ENCODE data around the gene KIDINS220. TPM values are rescaled to one million over a fixed set of nuclear protein-coding genes. Genes with fewer than 3 reads are reported as not detected.

KIDINS220 gene
- total RNA-seq, 1 experiment from 2014 or later = 20.1 TPM

- H2AFZ ChIP-seq (ENCODE audit: low read depth, low read length, poor library complexity, severe bottlenecking) = no peak overlapping the region
- no peak overlapping the region for H3K4me2 ChIP-seq (ENCODE audit: low read length)
- POLR2A ChIA-PET = interaction anchor here (1.1 kb wide), 1 partner anchor 10 kb away, joined by 3 read pairs; no protein-coding TSS in a partner anchor
- H3K9me2 ChIP-seq (ENCODE audit: insufficient read depth) = no peaks in the 10 kb centered on the region
- CTCF ChIA-PET = no interaction called here
- no peak for TF ChIP-seq ZFX (IDR thresholded peaks at IDR 0.05)
- no peak for TF ChIP-seq SIN3A (IDR thresholded peaks at IDR 0.05; ENCODE audit: low read depth)
- no peak for TF ChIP-seq ZBTB33 (IDR thresholded peaks at IDR 0.05; ENCODE audit: extremely low read depth, insufficient replicate concordance, low read length)
- no peak for TF ChIP-seq POLR2A (IDR thresholded peaks at IDR 0.05; ENCODE audit: borderline replicate concordance, extremely low read depth, insufficient read depth, insufficient read length)
- no peak for TF ChIP-seq SP1 (IDR thresholded peaks at IDR 0.05; ENCODE audit: low read depth)
- no peak for TF ChIP-seq POLR2AphosphoS5 (IDR thresholded peaks at IDR 0.05; ENCODE audit: low read depth, low read length)
- TF ChIP-seq REST (IDR thresholded peaks at IDR 0.05; ENCODE audit: low read depth) = no peak
- no peak for TF ChIP-seq EZH2 (IDR thresholded peaks at IDR 0.05)
- no peak for TF ChIP-seq FOSL1 (IDR thresholded peaks at IDR 0.05; ENCODE audit: low read depth)
- no peak for TF ChIP-seq RAD21 (IDR thresholded peaks at IDR 0.05; ENCODE audit: low read depth)
- TF ChIP-seq JUND (IDR thresholded peaks at IDR 0.05) = no peak
- no peak for TF ChIP-seq SRF (IDR thresholded peaks at IDR 0.05; ENCODE audit: low read depth)
- TF ChIP-seq CBX3 (IDR thresholded peaks at IDR 0.05; ENCODE audit: low read depth) = no peak
- DNase-seq (ENCODE audit: low read depth, low spot score) (no peak), ATAC-seq (no peak)
- H3K27ac ChIP-seq (ENCODE audit: low read depth, low read length) = no peak overlapping the region
- H3K36me3 ChIP-seq (ENCODE audit: control insufficient read depth in 1 of 2, insufficient read depth in 2 of 2, low read length in 2 of 2) = no peaks in the 10 kb centered on the region
- no TSS peak for BruUV-seq (replicated peaks)
- H4K20me1 ChIP-seq (ENCODE audit: insufficient read depth) = no peaks in the 10 kb centered on the region
- peaks cover 5 to 11% of the 10 kb centered on the region in 2 experiments; a peak in 3 of 4 replicates for H3K4me1 ChIP-seq (ENCODE audit: control insufficient read depth in 1 of 2, insufficient read depth in 2 of 2, low read length in 2 of 2)
- peaks cover 38% of the 10 kb centered on the region for H3K79me2 ChIP-seq (ENCODE audit: insufficient read depth, low read length)
- no peak overlapping the region for H3K9ac ChIP-seq (ENCODE audit: low read length)
- intact Hi-C loops (cut with micrococcal nuclease) = no loop called here
- RAD21 ChIA-PET (ENCODE audit: low non-redundant PET in 1 of 2, low total read pairs in 2 of 2, uncharacterized antibody in 2 of 2, unreplicated experiment in 2 of 2) = no interaction called here
- no peaks in the 10 kb centered on the region for H3K27me3 ChIP-seq (ENCODE audit: insufficient read depth, low read length)
- no peaks in the 10 kb centered on the region for H3K9me3 ChIP-seq (ENCODE audit: control insufficient read depth in 1 of 2, insufficient read depth in 1 of 2, low read depth in 1 of 2, low read length in 2 of 2)
- H3K4me3 ChIP-seq (replicated peaks in 1 of 2; ENCODE audit: low read depth in 1 of 2, low read length in 2 of 2) = no peak overlapping the region
These were observed 3.6 kb downstream of the KIDINS220 start for GRCh38 chr2:8833853-8834252.
